BE2C (cell line): ENCODE results near the gene FCAR.
"Not testable (repeated sequence)": the region's sequence is repeated elsewhere in the genome, so short reads cannot be mapped to it uniquely, and the experiment has no call there.

Source experiments
- DNase-seq: peaks from one replicate; pipeline ENCODE4 v3.0.0-alpha.2; 2020
- H3K27me3 ChIP-seq: fragments of 250-450 bp; sonication (Bioruptor Pico); 2 replicates; pipeline ENCODE4 v1.5.1; 2020; ENCODE audit warnings: mild to moderate bottlenecking
- H3K36me3 ChIP-seq: fragments of 250-450 bp; sonication (Bioruptor Pico); 2 replicates; pipeline ENCODE4 v1.5.1; 2020; ENCODE audit warnings: mild to moderate bottlenecking
- H3K4me1 ChIP-seq: fragments of 250-450 bp; sonication (Bioruptor Pico); 2 replicates; pipeline ENCODE4 v1.5.1; 2020
- H3K4me3 ChIP-seq: 2 replicates; pipeline ENCODE4 v1.5.1; 2011; ENCODE audit warnings: low read depth, low read length
- H3K9me3 ChIP-seq: fragments of 250-450 bp; sonication (Bioruptor Pico); 2 replicates; pipeline ENCODE4 v1.5.1; 2020
- TF ChIP-seq, protein P1 (sequence below): IDR thresholded peaks from 2 replicates; pipeline ENCODE4 v1.5.1; 2012; ENCODE audit warnings: mild to moderate bottlenecking, low read depth, low read length

The FCAR gene

DNA sequence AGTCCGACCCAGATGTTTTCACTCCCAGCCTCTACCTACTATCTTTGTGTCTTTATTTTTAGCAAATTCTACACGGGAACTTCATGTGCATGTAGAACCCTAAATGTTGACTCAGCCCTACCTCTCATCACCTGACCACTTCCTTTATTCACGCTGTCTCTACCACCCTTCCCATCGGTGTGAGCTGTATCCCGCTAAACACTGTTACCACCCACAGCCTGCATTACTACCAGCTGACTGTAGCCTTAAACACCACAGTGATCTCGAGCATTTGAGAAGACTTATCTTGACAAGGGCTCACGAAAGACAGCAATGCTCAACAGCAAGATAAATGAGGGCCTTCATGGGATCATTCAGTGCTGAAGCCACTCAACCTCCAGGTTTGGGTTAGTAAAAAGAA, 47.0 kb downstream of the FCAR start:
- no peak overlapping the region for H3K4me3 ChIP-seq
- no peaks in the 10 kb centered on the region for H3K9me3 ChIP-seq
- no peaks in the 10 kb centered on the region for H3K36me3 ChIP-seq
- DNase-seq: no peak
- H3K4me1 ChIP-seq: no peaks in the 10 kb centered on the region
- TF ChIP-seq, protein P1, sequence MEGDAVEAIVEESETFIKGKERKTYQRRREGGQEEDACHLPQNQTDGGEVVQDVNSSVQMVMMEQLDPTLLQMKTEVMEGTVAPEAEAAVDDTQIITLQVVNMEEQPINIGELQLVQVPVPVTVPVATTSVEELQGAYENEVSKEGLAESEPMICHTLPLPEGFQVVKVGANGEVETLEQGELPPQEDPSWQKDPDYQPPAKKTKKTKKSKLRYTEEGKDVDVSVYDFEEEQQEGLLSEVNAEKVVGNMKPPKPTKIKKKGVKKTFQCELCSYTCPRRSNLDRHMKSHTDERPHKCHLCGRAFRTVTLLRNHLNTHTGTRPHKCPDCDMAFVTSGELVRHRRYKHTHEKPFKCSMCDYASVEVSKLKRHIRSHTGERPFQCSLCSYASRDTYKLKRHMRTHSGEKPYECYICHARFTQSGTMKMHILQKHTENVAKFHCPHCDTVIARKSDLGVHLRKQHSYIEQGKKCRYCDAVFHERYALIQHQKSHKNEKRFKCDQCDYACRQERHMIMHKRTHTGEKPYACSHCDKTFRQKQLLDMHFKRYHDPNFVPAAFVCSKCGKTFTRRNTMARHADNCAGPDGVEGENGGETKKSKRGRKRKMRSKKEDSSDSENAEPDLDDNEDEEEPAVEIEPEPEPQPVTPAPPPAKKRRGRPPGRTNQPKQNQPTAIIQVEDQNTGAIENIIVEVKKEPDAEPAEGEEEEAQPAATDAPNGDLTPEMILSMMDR: no peak
- H3K27me3 ChIP-seq: peaks cover 14% of the 10 kb centered on the region

DNA sequence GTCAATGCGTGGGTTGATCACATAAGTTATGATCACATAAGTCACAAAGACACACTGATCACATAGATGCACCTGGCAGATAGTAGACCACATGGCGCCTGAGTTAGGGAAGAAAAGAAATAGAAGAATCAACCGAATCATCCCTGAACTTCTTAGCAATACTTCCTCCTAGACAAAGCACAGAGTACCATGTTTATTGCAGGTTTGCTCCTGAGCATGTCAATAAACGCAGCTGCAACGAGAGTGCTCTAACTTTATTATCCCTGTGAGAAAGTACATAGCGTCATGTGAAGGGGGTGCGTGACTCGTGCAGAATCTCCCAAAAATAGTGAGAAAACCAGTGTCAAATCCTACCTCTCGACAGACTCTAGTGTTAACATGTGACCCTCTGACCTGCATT, 49.2 kb downstream of the FCAR start:
- no peaks in the 10 kb centered on the region for H3K4me1 ChIP-seq
- DNase-seq: no peak
- TF ChIP-seq, protein P1: no peak
- H3K27me3 ChIP-seq: peaks cover 10% of the 10 kb centered on the region
- H3K9me3 ChIP-seq: no peaks in the 10 kb centered on the region; the same call in 1 of the 2 replicates
- H3K36me3 ChIP-seq: no peaks in the 10 kb centered on the region
- no peak overlapping the region for H3K4me3 ChIP-seq

DNA sequence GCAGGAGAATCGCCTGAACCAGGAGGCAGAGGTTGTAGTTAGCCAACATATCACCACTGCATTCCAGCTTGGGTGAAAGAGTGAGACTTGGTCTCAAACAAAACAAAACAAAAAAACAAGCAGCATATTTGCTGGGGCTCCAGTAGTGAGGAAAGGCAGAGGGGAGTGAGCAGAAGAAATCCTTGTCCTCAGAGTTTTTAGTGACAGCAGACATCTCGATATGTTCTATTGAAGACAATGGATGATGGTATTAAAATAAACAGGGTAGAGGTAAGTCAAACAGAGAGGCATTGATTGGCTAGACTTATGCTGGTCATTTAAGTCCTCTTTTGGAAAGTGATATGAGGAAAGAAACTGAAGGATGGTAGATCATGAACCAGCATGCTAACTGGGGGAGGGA, 54.3 kb downstream of the FCAR start:
- DNase-seq: no peak
- Histone ChIP-seq H3K27me3 (peaks cover 5% of the 10 kb centered on the region), H3K9me3 (no peaks in the 10 kb centered on the region; the same call in 1 of the 2 replicates), H3K4me1 (no peaks in the 10 kb centered on the region), H3K36me3 (no peaks in the 10 kb centered on the region), H3K4me3 (no peak overlapping the region)
- TF ChIP-seq, protein P1: no peak

DNA sequence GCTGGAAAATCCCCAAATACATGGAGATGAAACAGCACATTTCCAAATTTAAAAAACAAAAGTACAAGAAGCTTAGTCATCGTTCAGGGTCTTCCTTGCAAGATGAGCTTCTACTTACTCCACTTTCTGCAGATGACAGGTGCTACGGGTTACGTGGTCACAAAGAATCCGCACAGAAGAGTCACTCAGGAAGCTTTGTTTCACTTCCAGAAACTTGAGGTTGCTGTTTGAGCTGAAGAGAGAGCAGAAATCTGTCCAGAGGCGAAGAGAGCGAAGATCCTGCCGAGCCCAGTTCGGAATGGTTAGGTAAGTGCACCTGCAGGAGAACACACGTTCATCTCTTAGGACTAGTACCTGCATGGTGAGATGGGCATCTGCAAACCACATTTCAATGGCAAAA, 63.9 kb downstream of the FCAR start:
- no peak overlapping the region for H3K4me3 ChIP-seq
- TF ChIP-seq, protein P1: no peak
- H3K36me3 ChIP-seq: no peaks in the 10 kb centered on the region
- no peaks in the 10 kb centered on the region for H3K9me3 ChIP-seq
- no peak for DNase-seq
- H3K4me1 ChIP-seq: no peaks in the 10 kb centered on the region
- peaks cover 35% of the 10 kb centered on the region for H3K27me3 ChIP-seq

DNA sequence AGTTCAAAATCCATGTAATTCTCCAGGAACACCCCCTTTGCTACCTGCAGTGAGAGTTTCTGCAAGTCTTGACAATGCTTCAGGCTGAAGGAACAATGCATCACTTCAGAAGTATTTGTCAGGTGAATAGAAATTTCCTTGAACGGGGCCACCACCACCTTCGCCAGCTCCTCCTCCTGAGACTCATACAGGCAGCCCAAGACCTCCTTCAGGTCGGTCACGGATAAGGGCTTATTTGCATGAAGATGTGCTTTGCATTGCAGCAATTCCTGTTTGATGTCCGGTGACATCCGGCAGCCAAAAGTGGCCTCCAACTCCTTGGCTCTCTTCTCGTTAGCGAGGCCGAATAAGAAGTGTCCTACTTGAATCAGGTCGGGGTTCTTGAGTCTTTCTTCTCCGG, 64.9 kb downstream of the FCAR start:
- Histone ChIP-seq H3K27me3 (peaks cover 35% of the 10 kb centered on the region), H3K36me3 (no peaks in the 10 kb centered on the region), H3K4me3 (no peak overlapping the region), H3K9me3 (no peaks in the 10 kb centered on the region), H3K4me1 (no peaks in the 10 kb centered on the region)
- no peak for DNase-seq
- TF ChIP-seq, protein P1: no peak

DNA sequence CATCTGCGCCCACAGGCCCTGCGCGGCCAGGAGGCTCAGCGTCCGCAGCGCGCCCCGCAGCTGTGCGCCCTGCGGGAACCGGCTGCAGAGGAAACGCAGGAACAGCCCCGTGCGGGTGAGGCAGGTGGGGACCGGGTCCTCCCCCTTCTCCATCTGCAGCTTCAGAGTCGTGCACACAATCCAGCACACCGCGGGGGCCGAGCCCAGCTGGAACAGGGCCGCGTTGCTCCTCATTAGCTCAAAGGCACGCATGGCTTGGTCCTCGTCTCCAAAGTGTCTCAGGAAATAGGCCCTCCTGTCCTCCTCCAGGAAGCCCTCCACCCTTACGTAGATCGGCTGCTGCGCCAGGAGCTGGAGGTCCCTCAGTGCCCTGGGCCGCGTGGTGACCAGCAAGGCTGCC, 65.5 kb downstream of the FCAR start:
- H3K9me3 ChIP-seq, DNase-seq, H3K36me3 ChIP-seq, H3K4me3 ChIP-seq, H3K4me1 ChIP-seq: not testable (repeated sequence)
- peaks cover 39% of the 10 kb centered on the region for H3K27me3 ChIP-seq
